ENCODE measurements around the gene SHISAL2A. TPM values are rescaled to one million over a fixed set of nuclear protein-coding genes. Genes with fewer than 3 reads are reported as not detected.

Gene SHISAL2A
- polyA plus RNA-seq, 1 donor from 2014 or later = not detected

DNA sequence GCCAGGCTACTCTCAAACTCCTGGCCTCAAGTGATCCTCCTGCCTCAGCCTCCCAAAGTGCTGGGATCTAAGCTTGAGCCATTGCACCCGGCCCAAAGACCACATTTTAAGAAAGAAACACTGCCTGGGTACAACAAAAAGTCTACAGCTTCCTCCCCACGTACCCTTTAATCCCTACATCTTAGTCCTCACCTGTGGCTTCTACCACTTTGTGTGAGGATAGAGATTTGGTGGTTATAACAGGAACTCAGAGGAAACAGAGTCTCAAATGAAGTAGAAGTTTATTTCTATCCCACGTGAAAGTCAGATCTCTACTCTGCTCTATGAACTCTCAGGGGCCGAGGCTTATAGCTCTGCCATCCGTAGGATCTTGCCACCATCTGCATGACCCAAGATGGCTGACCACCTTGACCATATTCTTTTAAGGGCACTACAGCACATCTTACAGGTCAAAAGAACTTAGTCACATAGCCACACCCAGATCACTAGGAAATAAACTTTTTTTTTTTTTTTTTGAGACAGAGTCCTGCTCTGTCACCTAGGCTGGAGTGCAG, 17.4 kb upstream of the SHISAL2A start:
- H3F3A ChIP-seq (ENCODE audit: insufficient read depth, low read length, poor library complexity, severe bottlenecking) = no peaks in the 10 kb centered on the region

DNA sequence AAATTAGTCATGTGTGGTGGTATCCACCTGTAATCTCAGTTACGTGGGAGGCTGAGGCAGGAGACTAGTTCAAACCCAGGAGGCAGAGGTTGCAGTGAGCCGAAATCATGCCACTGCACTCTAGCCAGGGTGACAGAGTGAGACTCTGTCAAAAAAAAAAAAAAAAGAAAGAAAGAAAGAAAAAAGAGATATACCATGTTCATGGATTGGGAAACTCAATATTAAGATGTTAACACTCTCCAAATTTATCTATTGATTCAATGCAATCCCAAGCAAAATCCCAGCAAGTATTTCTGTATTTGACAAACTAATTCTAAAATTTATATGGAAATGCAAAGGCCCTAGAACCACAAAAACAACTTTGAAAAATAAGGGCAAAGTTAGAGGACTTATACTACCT, 11.0 kb upstream of the SHISAL2A start:
- Histone ChIP-seq H3K9ac (ENCODE audit: low read length) (no peak overlapping the region), H3F3A (ENCODE audit: insufficient read depth, low read length, poor library complexity, severe bottlenecking) (no peaks in the 10 kb centered on the region), H3K27me3 (ENCODE audit: insufficient read depth, low read depth, low read length) (no peaks in the 10 kb centered on the region), H3K79me2 (replicated peaks; ENCODE audit: insufficient read depth, low read length) (no peaks in the 10 kb centered on the region), H3K27ac (ENCODE audit: low read length) (no peak overlapping the region), H3K9me2 (ENCODE audit: insufficient read depth, low read length) (no peaks in the 10 kb centered on the region), H3K36me3 (ENCODE audit: insufficient read depth, low read length) (no peaks in the 10 kb centered on the region), H3K4me2 (ENCODE audit: low read length) (no peak overlapping the region), H3K9me3 (ENCODE audit: low read length) (no peaks in the 10 kb centered on the region), H4K20me1 (ENCODE audit: insufficient read depth) (no peaks in the 10 kb centered on the region), H3K4me3 (ENCODE audit: low read length) (no peak overlapping the region), H2AFZ (ENCODE audit: low read depth, low read length) (no peak overlapping the region)
- TF ChIP-seq, protein P1, sequence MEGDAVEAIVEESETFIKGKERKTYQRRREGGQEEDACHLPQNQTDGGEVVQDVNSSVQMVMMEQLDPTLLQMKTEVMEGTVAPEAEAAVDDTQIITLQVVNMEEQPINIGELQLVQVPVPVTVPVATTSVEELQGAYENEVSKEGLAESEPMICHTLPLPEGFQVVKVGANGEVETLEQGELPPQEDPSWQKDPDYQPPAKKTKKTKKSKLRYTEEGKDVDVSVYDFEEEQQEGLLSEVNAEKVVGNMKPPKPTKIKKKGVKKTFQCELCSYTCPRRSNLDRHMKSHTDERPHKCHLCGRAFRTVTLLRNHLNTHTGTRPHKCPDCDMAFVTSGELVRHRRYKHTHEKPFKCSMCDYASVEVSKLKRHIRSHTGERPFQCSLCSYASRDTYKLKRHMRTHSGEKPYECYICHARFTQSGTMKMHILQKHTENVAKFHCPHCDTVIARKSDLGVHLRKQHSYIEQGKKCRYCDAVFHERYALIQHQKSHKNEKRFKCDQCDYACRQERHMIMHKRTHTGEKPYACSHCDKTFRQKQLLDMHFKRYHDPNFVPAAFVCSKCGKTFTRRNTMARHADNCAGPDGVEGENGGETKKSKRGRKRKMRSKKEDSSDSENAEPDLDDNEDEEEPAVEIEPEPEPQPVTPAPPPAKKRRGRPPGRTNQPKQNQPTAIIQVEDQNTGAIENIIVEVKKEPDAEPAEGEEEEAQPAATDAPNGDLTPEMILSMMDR (IDR thresholded peaks at IDR 0.05; ENCODE audit: poor library complexity, severe bottlenecking) = no peak
- TF ChIP-seq SMC3 (conservative IDR thresholded peaks at IDR 0.05; ENCODE audit: poor library complexity) (no peak), MXI1 (conservative IDR thresholded peaks at IDR 0.05; ENCODE audit: poor library complexity, severe bottlenecking) (no peak), TAF1 (IDR thresholded peaks at IDR 0.05; ENCODE audit: low read depth) (no peak), POLR2AphosphoS5 (IDR thresholded peaks at IDR 0.05) (no peak), EP300 (conservative IDR thresholded peaks at IDR 0.05; ENCODE audit: poor library complexity, severe bottlenecking) (no peak)
- TF ChIP-seq, protein P2, sequence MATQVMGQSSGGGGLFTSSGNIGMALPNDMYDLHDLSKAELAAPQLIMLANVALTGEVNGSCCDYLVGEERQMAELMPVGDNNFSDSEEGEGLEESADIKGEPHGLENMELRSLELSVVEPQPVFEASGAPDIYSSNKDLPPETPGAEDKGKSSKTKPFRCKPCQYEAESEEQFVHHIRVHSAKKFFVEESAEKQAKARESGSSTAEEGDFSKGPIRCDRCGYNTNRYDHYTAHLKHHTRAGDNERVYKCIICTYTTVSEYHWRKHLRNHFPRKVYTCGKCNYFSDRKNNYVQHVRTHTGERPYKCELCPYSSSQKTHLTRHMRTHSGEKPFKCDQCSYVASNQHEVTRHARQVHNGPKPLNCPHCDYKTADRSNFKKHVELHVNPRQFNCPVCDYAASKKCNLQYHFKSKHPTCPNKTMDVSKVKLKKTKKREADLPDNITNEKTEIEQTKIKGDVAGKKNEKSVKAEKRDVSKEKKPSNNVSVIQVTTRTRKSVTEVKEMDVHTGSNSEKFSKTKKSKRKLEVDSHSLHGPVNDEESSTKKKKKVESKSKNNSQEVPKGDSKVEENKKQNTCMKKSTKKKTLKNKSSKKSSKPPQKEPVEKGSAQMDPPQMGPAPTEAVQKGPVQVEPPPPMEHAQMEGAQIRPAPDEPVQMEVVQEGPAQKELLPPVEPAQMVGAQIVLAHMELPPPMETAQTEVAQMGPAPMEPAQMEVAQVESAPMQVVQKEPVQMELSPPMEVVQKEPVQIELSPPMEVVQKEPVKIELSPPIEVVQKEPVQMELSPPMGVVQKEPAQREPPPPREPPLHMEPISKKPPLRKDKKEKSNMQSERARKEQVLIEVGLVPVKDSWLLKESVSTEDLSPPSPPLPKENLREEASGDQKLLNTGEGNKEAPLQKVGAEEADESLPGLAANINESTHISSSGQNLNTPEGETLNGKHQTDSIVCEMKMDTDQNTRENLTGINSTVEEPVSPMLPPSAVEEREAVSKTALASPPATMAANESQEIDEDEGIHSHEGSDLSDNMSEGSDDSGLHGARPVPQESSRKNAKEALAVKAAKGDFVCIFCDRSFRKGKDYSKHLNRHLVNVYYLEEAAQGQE (IDR thresholded peaks at IDR 0.05; ENCODE audit: borderline replicate concordance) = no peak

More for the DNA sequence above, 17.4 kb upstream of the SHISAL2A start:
- no peak for TF ChIP-seq MXI1 (conservative IDR thresholded peaks at IDR 0.05; ENCODE audit: poor library complexity, severe bottlenecking)
- Histone ChIP-seq H3K27me3 (ENCODE audit: insufficient read depth, low read depth, low read length) (no peaks in the 10 kb centered on the region), H2AFZ (ENCODE audit: low read depth, low read length) (no peak overlapping the region), H3K27ac (ENCODE audit: low read length) (no peak overlapping the region), H4K20me1 (ENCODE audit: insufficient read depth) (no peaks in the 10 kb centered on the region), H3K79me2 (replicated peaks; ENCODE audit: insufficient read depth, low read length) (no peaks in the 10 kb centered on the region), H3K4me3 (ENCODE audit: low read length) (no peak overlapping the region), H3K9me3 (ENCODE audit: low read length) (no peaks in the 10 kb centered on the region), H3K9ac (ENCODE audit: low read length) (no peak overlapping the region), H3K36me3 (ENCODE audit: insufficient read depth, low read length) (no peaks in the 10 kb centered on the region), H3K4me2 (ENCODE audit: low read length) (no peak overlapping the region), H3K9me2 (ENCODE audit: insufficient read depth, low read length) (no peaks in the 10 kb centered on the region)

DNA sequence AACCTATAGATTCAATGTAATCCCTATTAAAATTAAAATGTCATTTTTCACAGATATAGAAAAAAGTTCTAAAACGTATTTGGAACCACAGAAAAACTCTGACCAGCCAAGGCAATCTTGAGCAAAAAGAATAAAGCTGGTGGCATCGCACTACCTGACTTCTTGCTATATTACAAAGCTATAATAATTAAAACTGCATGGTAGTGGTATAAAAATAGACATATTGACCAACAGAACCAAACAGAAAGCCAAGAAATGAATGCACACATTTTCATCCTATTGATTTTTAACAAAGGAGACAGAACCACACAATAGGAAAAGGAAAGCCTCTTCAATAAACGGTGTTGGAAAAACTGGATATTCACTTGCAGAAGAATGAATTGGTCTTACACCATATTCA, 9.2 kb upstream of the SHISAL2A start:
- Histone ChIP-seq H3K4me2 (ENCODE audit: low read length) (no peak overlapping the region), H3K9me2 (ENCODE audit: insufficient read depth, low read length) (no peaks in the 10 kb centered on the region), H3K79me2 (replicated peaks; ENCODE audit: insufficient read depth, low read length) (no peaks in the 10 kb centered on the region), H3K9ac (ENCODE audit: low read length) (no peak overlapping the region), H3K9me3 (ENCODE audit: low read length) (no peaks in the 10 kb centered on the region), H3F3A (ENCODE audit: insufficient read depth, low read length, poor library complexity, severe bottlenecking) (no peaks in the 10 kb centered on the region), H3K27ac (ENCODE audit: low read length) (no peak overlapping the region), H3K27me3 (ENCODE audit: insufficient read depth, low read depth, low read length) (no peaks in the 10 kb centered on the region), H4K20me1 (ENCODE audit: insufficient read depth) (no peaks in the 10 kb centered on the region), H3K36me3 (ENCODE audit: insufficient read depth, low read length) (no peaks in the 10 kb centered on the region), H3K4me3 (ENCODE audit: low read length) (no peak overlapping the region), H2AFZ (ENCODE audit: low read depth, low read length) (no peak overlapping the region)
- TF ChIP-seq TAF1 (IDR thresholded peaks at IDR 0.05; ENCODE audit: low read depth) (no peak), SMC3 (conservative IDR thresholded peaks at IDR 0.05; ENCODE audit: poor library complexity) (no peak), EP300 (conservative IDR thresholded peaks at IDR 0.05; ENCODE audit: poor library complexity, severe bottlenecking) (no peak), EZH2 (IDR thresholded peaks at IDR 0.05; ENCODE audit: borderline replicate concordance, insufficient read depth, low read length, poor library complexity, severe bottlenecking) (no peak), POLR2AphosphoS5 (IDR thresholded peaks at IDR 0.05) (no peak), MXI1 (conservative IDR thresholded peaks at IDR 0.05; ENCODE audit: poor library complexity, severe bottlenecking) (no peak), RAD21 (conservative IDR thresholded peaks at IDR 0.05) (no peak)
- TF ChIP-seq, protein P1 (IDR thresholded peaks at IDR 0.05; ENCODE audit: poor library complexity, severe bottlenecking) = no peak
- TF ChIP-seq, protein P2 (IDR thresholded peaks at IDR 0.05; ENCODE audit: borderline replicate concordance) = no peak
